SK-N-SH treated with all-trans-retinoic acid at 6 μM for 48 hours (cell line): ENCODE measurements around the gene BST1.

Experiments
- ATAC-seq: fragments of 200-7000 bp; cut with Tn5 transposase; 3 replicates; pipeline ENCODE4 v1.9.1; 2020; ENCODE audit warnings: mild to moderate bottlenecking, moderate library complexity
- ARNTL ChIP-seq: fragments of 450-650 bp; formaldehyde crosslinking; IDR thresholded peaks from 2 replicates; pipeline ENCODE4 v1.5.0; 2020; ENCODE audit warnings: low read depth, mild to moderate bottlenecking, moderate library complexity, borderline replicate concordance
- BACH2 ChIP-seq: fragments of 250-450 bp; sonication (Bioruptor Pico); IDR thresholded peaks from 2 replicates; pipeline ENCODE4 v1.9.0; 2021; ENCODE audit warnings: mild to moderate bottlenecking, borderline replicate concordance
- CREB5 ChIP-seq: fragments of 250-450 bp; sonication (Bioruptor Pico); IDR thresholded peaks from 2 replicates; pipeline ENCODE4 v1.5.1; 2020; ENCODE audit warnings: low read depth, mild to moderate bottlenecking, moderate library complexity
- CSRNP3 ChIP-seq: fragments of 250-450 bp; sonication (Bioruptor Pico); IDR thresholded peaks from 2 replicates; pipeline ENCODE4 v1.5.1; 2021; ENCODE audit warnings: mild to moderate bottlenecking, moderate library complexity
- ESRRG ChIP-seq: fragments of 250-450 bp; sonication (Bioruptor Pico); IDR thresholded peaks from 2 replicates; pipeline ENCODE4 v1.6.1; 2021; ENCODE audit warnings: mild to moderate bottlenecking
- GLIS3 ChIP-seq: fragments of 250-450 bp; sonication (Bioruptor Pico); IDR thresholded peaks from 2 replicates; pipeline ENCODE4 v1.5.0; 2020; ENCODE audit warnings: mild to moderate bottlenecking, moderate library complexity
- ISL1 ChIP-seq: fragments of 250-450 bp; sonication (Bioruptor Pico); IDR thresholded peaks from 2 replicates; pipeline ENCODE4 v2.1.2; 2022; ENCODE audit warnings: mild to moderate bottlenecking, moderate library complexity
- OSR1 ChIP-seq: fragments of 250-450 bp; sonication (Bioruptor Pico); IDR thresholded peaks from 2 replicates; pipeline ENCODE4 v1.8.0; 2022; ENCODE audit warnings: moderate library complexity, mild to moderate bottlenecking, inconsistent platforms
- PATZ1 ChIP-seq: fragments of 250-450 bp; sonication (Bioruptor Pico); IDR thresholded peaks from 2 replicates; pipeline ENCODE4 v1.8.0; 2020; ENCODE audit warnings: mild to moderate bottlenecking, moderate library complexity, borderline replicate concordance
- POU6F1 ChIP-seq: fragments of 250-450 bp; sonication (Bioruptor Pico); IDR thresholded peaks from 2 replicates; pipeline ENCODE4 v1.8.0; 2021; ENCODE audit warnings: low read depth, mild to moderate bottlenecking, moderate library complexity, borderline replicate concordance
- RARB ChIP-seq: fragments of 250-450 bp; sonication (Bioruptor Pico); IDR thresholded peaks from 2 replicates; pipeline ENCODE4 v1.8.0; 2021; ENCODE audit warnings: mild to moderate bottlenecking, moderate library complexity
- SNAI2 ChIP-seq: fragments of 250-450 bp; sonication (Bioruptor Pico); IDR thresholded peaks from 2 replicates; pipeline ENCODE4 v1.5.0; 2020; ENCODE audit warnings: mild to moderate bottlenecking, moderate library complexity
- TCF4 ChIP-seq: fragments of 250-450 bp; sonication (Bioruptor Pico); IDR thresholded peaks from 2 replicates; pipeline ENCODE4 v1.8.0; 2021; ENCODE audit warnings: mild to moderate bottlenecking, moderate library complexity, borderline replicate concordance
- TOX ChIP-seq: fragments of 250-450 bp; sonication (Bioruptor Pico); IDR thresholded peaks from 2 replicates; pipeline ENCODE4 v1.8.0; 2021; ENCODE audit warnings: mild to moderate bottlenecking, moderate library complexity, borderline replicate concordance
- TSHZ2 ChIP-seq: fragments of 250-450 bp; sonication (Bioruptor Pico); IDR thresholded peaks from 2 replicates; pipeline ENCODE4 v1.5.0; 2020; ENCODE audit warnings: mild to moderate bottlenecking, moderate library complexity
- ZC3H10 ChIP-seq: fragments of 250-450 bp; sonication (Bioruptor Pico); IDR thresholded peaks from 2 replicates; pipeline ENCODE4 v1.5.1; 2021; ENCODE audit warnings: mild to moderate bottlenecking, moderate library complexity
- ZFP3 ChIP-seq: fragments of 250-450 bp; sonication (Bioruptor Pico); IDR thresholded peaks from 2 replicates; pipeline ENCODE4 v1.5.0; 2020; ENCODE audit warnings: mild to moderate bottlenecking, moderate library complexity
- ZFP30 ChIP-seq: fragments of 450-650 bp; formaldehyde crosslinking; IDR thresholded peaks from 2 replicates; pipeline ENCODE4 v1.5.0; 2022; ENCODE audit warnings: mild to moderate bottlenecking, moderate library complexity
- ZNF565 ChIP-seq: fragments of 450-650 bp; formaldehyde crosslinking; conservative IDR thresholded peaks from 2 replicates; pipeline ENCODE4 v1.5.0; 2020; ENCODE audit warnings: low read depth, mild to moderate bottlenecking, moderate library complexity
- ZNF70 ChIP-seq: fragments of 450-650 bp; formaldehyde crosslinking; IDR thresholded peaks from 2 replicates; pipeline ENCODE4 v1.5.0; 2020; ENCODE audit warnings: mild to moderate bottlenecking, moderate library complexity
- ZNF8 ChIP-seq: fragments of 450-650 bp; formaldehyde crosslinking; IDR thresholded peaks from 2 replicates; pipeline ENCODE4 v1.5.0; 2020; ENCODE audit warnings: mild to moderate bottlenecking, moderate library complexity

BST1 gene

GRCh38 chr4:15736514-15737050 is 33.7 kb downstream of the BST1 start:
- ATAC-seq = no peak
- TF ChIP-seq GLIS3 (CRISPR knock-in tag) = no peak
- TF ChIP-seq ZFP3 (CRISPR knock-in tag) = no peak
- TF ChIP-seq ZNF8 = no peak
- TF ChIP-seq ZC3H10 (CRISPR knock-in tag) = no peak
- TF ChIP-seq OSR1 (CRISPR knock-in tag) = no peak
- TF ChIP-seq ZNF565 (CRISPR knock-in tag) = no peak
- no peak for TF ChIP-seq ESRRG (CRISPR knock-in tag)
- TF ChIP-seq BACH2 (CRISPR knock-in tag) = no peak
- TF ChIP-seq ZFP30 (CRISPR knock-in tag) = no peak
- TF ChIP-seq ISL1 (CRISPR knock-in tag) = no peak
- no peak for TF ChIP-seq PATZ1 (CRISPR knock-in tag)
- TF ChIP-seq RARB (CRISPR knock-in tag) = no peak
- TF ChIP-seq POU6F1 (CRISPR knock-in tag) = no peak
- TF ChIP-seq ZNF70 (CRISPR knock-in tag) = no peak
- no peak for TF ChIP-seq CSRNP3
- no peak for TF ChIP-seq CREB5 (CRISPR knock-in tag)
- no peak for TF ChIP-seq SNAI2 (CRISPR knock-in tag)

- no peak for ATAC-seq
- TF ChIP-seq BACH2 (CRISPR knock-in tag) = no peak
- TF ChIP-seq TOX (CRISPR knock-in tag) = no peak
- TF ChIP-seq RARB (CRISPR knock-in tag) = no peak
Measured at GRCh38 chr4:15737255-15737654, 34.4 kb downstream of the BST1 start.

- no peak for TF ChIP-seq TSHZ2 (CRISPR knock-in tag)
- no peak for TF ChIP-seq OSR1 (CRISPR knock-in tag)
- no peak for TF ChIP-seq PATZ1 (CRISPR knock-in tag)
- TF ChIP-seq ZFP30 (CRISPR knock-in tag) = no peak
- no peak for TF ChIP-seq ZNF8
- no peak for TF ChIP-seq ARNTL (CRISPR knock-in tag)
- no peak for TF ChIP-seq ISL1 (CRISPR knock-in tag)
- TF ChIP-seq ZC3H10 (CRISPR knock-in tag) = no peak
- no peak for TF ChIP-seq TCF4 (CRISPR knock-in tag)
- no peak for TF ChIP-seq POU6F1 (CRISPR knock-in tag)
- no peak for TF ChIP-seq ZFP3 (CRISPR knock-in tag)
- ATAC-seq = no peak; the same call in 1 of the 3 replicates
Measured at GRCh38 chr4:15738877-15739276, 36.0 kb downstream of the BST1 start.
